NCI-H1417 (cell line): ENCODE measurements around the gene LCE1F.

ENCODE experiments used
- DNase-seq, 3 experiments: peaks; one replicate each; lab custom pipeline; 2025; lab: John Stamatoyannopoulos, UW

LCE1F gene

GRCh38 chr1:152776361-152776760 lies 1.4 kb downstream of the LCE1F start:
- no peak for DNase-seq

- DNase-seq = no peak
Observed at GRCh38 chr1:152777510-152778137, 2.7 kb downstream of the LCE1F start.

- DNase-seq = no peak
Observed at GRCh38 chr1:152783095-152783494, 8.2 kb downstream of the LCE1F start.

GRCh38 chr1:152786077-152786476 lies 11.1 kb downstream of the LCE1F start, which contains the start of gene LCE1E:
LCE1E (plus strand) TSS chr1:152786257; CDS start chr1:152787300, 1,043 bp downstream.
- DNase-seq = peak in 2 of 3 experiments; percentile 67 to 81

GRCh38 chr1:152795686-152796085 lies 20.7 kb downstream of the LCE1F start:
- DNase-seq = no peak

- DNase-seq = no peak
Observed at GRCh38 chr1:152796421-152796820, 21.5 kb downstream of the LCE1F start, which contains the start of gene LCE1D. LCE1D (plus strand) TSS chr1:152796721; CDS start chr1:152797795, 1,074 bp downstream.

GRCh38 chr1:152801333-152801732 lies 26.4 kb downstream of the LCE1F start:
- DNase-seq = no peak

GRCh38 chr1:152806576-152806975 lies 31.6 kb downstream of the LCE1F start, which contains the start of gene LCE1C:
LCE1C (minus strand) TSS chr1:152806651; CDS start chr1:152805478, 1,173 bp downstream.
- no peak for DNase-seq

GRCh38 chr1:152811050-152811449 lies 36.1 kb downstream of the LCE1F start:
- DNase-seq = no peak

- no peak for DNase-seq
Observed at GRCh38 chr1:152811671-152812070, 36.7 kb downstream of the LCE1F start, which contains the start of gene LCE1B. LCE1B (plus strand) TSS chr1:152811971; CDS start chr1:152812447, 476 bp downstream.

GRCh38 chr1:152817309-152817708 lies 42.4 kb downstream of the LCE1F start:
- no peak for DNase-seq

- DNase-seq = no peak
Observed at GRCh38 chr1:152823294-152823693, 48.4 kb downstream of the LCE1F start.

- no peak for DNase-seq
Observed at GRCh38 chr1:152824964-152825363, 50.0 kb downstream of the LCE1F start.
